BLaER1 (cell line): ENCODE measurements around the gene MCOLN3.
A peak's percentile ranks its signal among the peaks of the same experiment; 100 is the strongest.

Source experiments
- H3K27ac ChIP-seq: shearing (Covaris generic); formaldehyde crosslinking; 2 replicates; pipeline ENCODE4 v1.8.1; 2022
- H3K27me3 ChIP-seq: shearing (Covaris generic); formaldehyde crosslinking; 2 replicates; pipeline ENCODE4 v1.8.1; 2022
- H3K36me3 ChIP-seq: shearing (Covaris generic); formaldehyde crosslinking; 2 replicates; pipeline ENCODE4 v1.8.1; 2022
- H3K4me1 ChIP-seq: shearing (Covaris generic); formaldehyde crosslinking; 2 replicates; pipeline ENCODE4 v1.8.1; 2022
- H3K4me2 ChIP-seq: shearing (Covaris generic); formaldehyde crosslinking; 2 replicates; pipeline ENCODE4 v1.8.1; 2022
- H3K4me3 ChIP-seq: shearing (Covaris generic); formaldehyde crosslinking; 2 replicates; pipeline ENCODE4 v1.8.1; 2022
- H3K9ac ChIP-seq: shearing (Covaris generic); formaldehyde crosslinking; 2 replicates; pipeline ENCODE4 v1.8.1; 2022
- H3K9me3 ChIP-seq: shearing (Covaris generic); formaldehyde crosslinking; 2 replicates; pipeline ENCODE4 v1.8.1; 2022
- H4K20me1 ChIP-seq: shearing (Covaris generic); formaldehyde crosslinking; 2 replicates; pipeline ENCODE4 v1.8.1; 2022
- Cebpa-rat ChIP-seq: shearing (Covaris generic); IDR thresholded peaks from 2 replicates; pipeline ENCODE4 v1.8.1; 2022

Gene MCOLN3, protein sequence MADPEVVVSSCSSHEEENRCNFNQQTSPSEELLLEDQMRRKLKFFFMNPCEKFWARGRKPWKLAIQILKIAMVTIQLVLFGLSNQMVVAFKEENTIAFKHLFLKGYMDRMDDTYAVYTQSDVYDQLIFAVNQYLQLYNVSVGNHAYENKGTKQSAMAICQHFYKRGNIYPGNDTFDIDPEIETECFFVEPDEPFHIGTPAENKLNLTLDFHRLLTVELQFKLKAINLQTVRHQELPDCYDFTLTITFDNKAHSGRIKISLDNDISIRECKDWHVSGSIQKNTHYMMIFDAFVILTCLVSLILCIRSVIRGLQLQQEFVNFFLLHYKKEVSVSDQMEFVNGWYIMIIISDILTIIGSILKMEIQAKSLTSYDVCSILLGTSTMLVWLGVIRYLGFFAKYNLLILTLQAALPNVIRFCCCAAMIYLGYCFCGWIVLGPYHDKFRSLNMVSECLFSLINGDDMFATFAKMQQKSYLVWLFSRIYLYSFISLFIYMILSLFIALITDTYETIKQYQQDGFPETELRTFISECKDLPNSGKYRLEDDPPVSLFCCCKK

GRCh38 chr1:85048296-85049064, at the start of gene MCOLN3:
MCOLN3 (minus strand) TSS chr1:85048500; CDS start chr1:85045360, 3,140 bp downstream.
- H3K9ac ChIP-seq, result no peak within 1 kb of the TSS
- H3K27me3 ChIP-seq, result no peaks in the 10 kb centered on the region
- H3K4me3 ChIP-seq, result no peak within 1 kb of the TSS
- H3K36me3 ChIP-seq, result no peaks in the 10 kb centered on the region
- H3K4me1 ChIP-seq, result no peaks in the 10 kb centered on the region
- H4K20me1 ChIP-seq, result no peaks in the 10 kb centered on the region
- no peak within 1 kb of the TSS for H3K4me2 ChIP-seq
- TF ChIP-seq Cebpa-rat, result no peak
- no peak within 1 kb of the TSS for H3K27ac ChIP-seq
- H3K9me3 ChIP-seq, result peaks cover 18% of the 10 kb centered on the region

GRCh38 chr1:85093644-85094043, 45.3 kb upstream of the MCOLN3 start:
- Histone ChIP-seq H3K9me3 (no peaks in the 10 kb centered on the region), H3K4me3 (no peak overlapping the region), H3K36me3 (no peaks in the 10 kb centered on the region), H3K9ac (no peak overlapping the region), H3K4me1 (peaks cover 13% of the 10 kb centered on the region), H3K4me2 (no peak overlapping the region), H3K27ac (no peak overlapping the region), H4K20me1 (no peaks in the 10 kb centered on the region), H3K27me3 (no peaks in the 10 kb centered on the region)
- no peak for TF ChIP-seq Cebpa-rat

DNA sequence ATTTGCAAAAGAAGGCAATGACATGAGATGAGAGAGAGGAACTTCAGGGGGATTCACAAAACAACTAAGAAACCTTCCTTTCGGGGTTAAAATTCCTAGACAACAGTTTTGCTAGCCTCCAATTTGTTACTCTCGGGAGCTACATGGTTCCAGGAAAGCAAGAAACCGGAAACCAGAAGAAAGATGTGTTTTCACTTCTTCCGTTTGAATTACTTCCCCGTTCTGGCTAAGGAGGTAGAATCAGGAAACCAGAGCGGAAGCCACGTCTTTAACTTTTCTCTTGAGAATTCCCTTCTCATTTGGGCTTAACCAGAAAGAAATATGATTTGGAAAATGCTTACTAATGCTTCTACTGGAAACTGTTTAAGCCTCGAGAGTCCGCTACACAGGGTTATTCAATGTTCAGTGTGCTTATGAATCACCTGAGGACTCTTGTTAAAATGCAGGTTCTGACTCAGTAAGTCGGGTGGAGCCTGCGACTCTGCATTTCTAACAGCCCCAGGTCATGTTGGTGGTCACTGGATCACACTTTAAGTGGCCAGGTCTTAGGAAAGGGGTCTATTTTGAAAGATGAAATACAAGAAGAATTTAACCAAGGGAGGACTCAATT, 43.5 kb upstream of the MCOLN3 start:
- H3K9me3 ChIP-seq, result no peaks in the 10 kb centered on the region
- H3K9ac ChIP-seq, result no peak overlapping the region
- H3K4me3 ChIP-seq, result no peak overlapping the region
- H4K20me1 ChIP-seq, result no peaks in the 10 kb centered on the region
- H3K4me1 ChIP-seq, result peaks cover 13% of the 10 kb centered on the region
- no peaks in the 10 kb centered on the region for H3K27me3 ChIP-seq
- peak overlapping the region; percentile 74 for H3K4me2 ChIP-seq
- no peak for TF ChIP-seq Cebpa-rat
- H3K36me3 ChIP-seq, result no peaks in the 10 kb centered on the region
- no peak overlapping the region for H3K27ac ChIP-seq

GRCh38 chr1:85090225-85090624, 41.9 kb upstream of the MCOLN3 start:
- H3K27me3 ChIP-seq, result no peaks in the 10 kb centered on the region
- H3K9ac ChIP-seq, result no peak overlapping the region
- no peaks in the 10 kb centered on the region for H3K36me3 ChIP-seq
- H3K4me3 ChIP-seq, result no peak overlapping the region
- no peak for TF ChIP-seq Cebpa-rat
- no peak overlapping the region for H3K4me2 ChIP-seq
- H4K20me1 ChIP-seq, result no peaks in the 10 kb centered on the region
- no peak overlapping the region for H3K27ac ChIP-seq
- no peaks in the 10 kb centered on the region for H3K9me3 ChIP-seq
- peaks cover 13% of the 10 kb centered on the region for H3K4me1 ChIP-seq

DNA sequence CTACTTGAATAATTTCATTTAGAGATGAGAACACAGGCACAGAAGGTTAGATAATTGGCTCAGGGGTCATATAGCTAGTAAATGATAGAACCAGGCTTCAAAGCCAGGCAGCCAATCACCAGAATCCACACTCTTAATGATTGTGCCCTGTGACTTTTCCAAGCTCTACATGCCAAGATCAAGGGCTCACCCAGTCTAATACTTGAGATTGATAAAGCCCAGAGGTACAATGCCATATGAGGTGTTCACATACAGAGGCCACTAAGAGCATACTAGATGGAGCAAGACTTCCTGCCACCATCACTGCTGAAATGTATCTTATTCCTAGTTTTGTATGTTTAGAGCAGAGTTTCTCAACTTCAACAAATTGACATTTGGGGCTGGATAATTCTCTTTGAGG, 40.9 kb upstream of the MCOLN3 start:
- Histone ChIP-seq H3K4me1 (peaks cover 13% of the 10 kb centered on the region), H3K27ac (no peak overlapping the region), H3K27me3 (no peaks in the 10 kb centered on the region), H3K9ac (no peak overlapping the region), H3K9me3 (no peaks in the 10 kb centered on the region), H3K4me2 (no peak overlapping the region), H3K4me3 (no peak overlapping the region), H4K20me1 (no peaks in the 10 kb centered on the region), H3K36me3 (no peaks in the 10 kb centered on the region)
- TF ChIP-seq Cebpa-rat, result no peak

DNA sequence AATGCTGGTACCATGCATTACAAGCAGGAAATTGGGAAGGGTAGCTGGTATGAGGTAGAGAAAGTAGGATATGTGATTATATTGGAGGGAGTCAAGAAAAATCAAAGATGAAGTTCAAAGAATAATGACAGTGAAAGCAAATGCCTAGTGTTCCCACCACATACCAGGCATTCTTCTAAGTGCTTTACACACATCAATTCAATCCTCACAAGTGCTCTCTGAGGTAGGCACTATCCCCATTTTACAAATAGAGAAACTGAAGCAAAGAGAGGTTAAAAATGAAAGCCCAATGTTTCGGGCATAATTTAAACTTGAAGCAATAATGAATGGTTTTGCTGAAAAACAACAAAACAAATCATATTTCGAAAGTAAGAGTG, 40.1 kb upstream of the MCOLN3 start:
- Histone ChIP-seq H3K27ac (no peak overlapping the region), H3K4me3 (no peak overlapping the region), H3K9ac (no peak overlapping the region), H3K36me3 (no peaks in the 10 kb centered on the region), H4K20me1 (no peaks in the 10 kb centered on the region), H3K4me1 (peaks cover 13% of the 10 kb centered on the region), H3K9me3 (no peaks in the 10 kb centered on the region), H3K27me3 (no peaks in the 10 kb centered on the region), H3K4me2 (no peak overlapping the region)
- no peak for TF ChIP-seq Cebpa-rat

GRCh38 chr1:85087659-85088407, 39.5 kb upstream of the MCOLN3 start:
- no peaks in the 10 kb centered on the region for H3K36me3 ChIP-seq
- H4K20me1 ChIP-seq, result no peaks in the 10 kb centered on the region
- peaks cover 13% of the 10 kb centered on the region for H3K4me1 ChIP-seq
- no peak overlapping the region for H3K27ac ChIP-seq
- H3K4me3 ChIP-seq, result no peak overlapping the region
- H3K27me3 ChIP-seq, result no peaks in the 10 kb centered on the region
- no peak overlapping the region for H3K4me2 ChIP-seq
- H3K9ac ChIP-seq, result no peak overlapping the region
- H3K9me3 ChIP-seq, result no peaks in the 10 kb centered on the region
- TF ChIP-seq Cebpa-rat, result no peak

GRCh38 chr1:85085417-85085816, 37.1 kb upstream of the MCOLN3 start:
- Histone ChIP-seq H4K20me1 (no peaks in the 10 kb centered on the region), H3K27ac (no peak overlapping the region), H3K4me1 (no peaks in the 10 kb centered on the region), H3K4me3 (no peak overlapping the region), H3K36me3 (no peaks in the 10 kb centered on the region), H3K4me2 (no peak overlapping the region), H3K9me3 (no peaks in the 10 kb centered on the region), H3K9ac (no peak overlapping the region), H3K27me3 (no peaks in the 10 kb centered on the region)
- TF ChIP-seq Cebpa-rat, result no peak

- H3K4me2 ChIP-seq, result no peak overlapping the region
- no peaks in the 10 kb centered on the region for H4K20me1 ChIP-seq
- TF ChIP-seq Cebpa-rat, result no peak
- peaks cover 20% of the 10 kb centered on the region for H3K9me3 ChIP-seq
- H3K4me3 ChIP-seq, result no peak overlapping the region
- no peaks in the 10 kb centered on the region for H3K4me1 ChIP-seq
- no peak overlapping the region for H3K9ac ChIP-seq
- H3K36me3 ChIP-seq, result no peaks in the 10 kb centered on the region
- H3K27ac ChIP-seq, result no peak overlapping the region
- H3K27me3 ChIP-seq, result no peaks in the 10 kb centered on the region
Measured at GRCh38 chr1:85078903-85079302, 30.6 kb upstream of the MCOLN3 start.
